CD4-positive, alpha-beta T cell treated with Interleukin-21 for 1 hour (primary cell): ENCODE data around the gene GDF10.

Source experiments
- DNase-seq: peaks from one replicate; pipeline ENCODE4 v3.0.0-alpha.2; 2020

Gene GDF10

GRCh38 chr10:47336387-47337134 is 36.6 kb downstream of the GDF10 start:
- DNase-seq, result no peak

GRCh38 chr10:47337310-47337709 is 37.3 kb downstream of the GDF10 start:
- DNase-seq, result no peak

- no peak for DNase-seq
These were observed 39.3 kb downstream of the GDF10 start for GRCh38 chr10:47339186-47339735.

GRCh38 chr10:47339759-47340607 is 40.0 kb downstream of the GDF10 start:
- no peak for DNase-seq

- DNase-seq, result peak; percentile 61
These were observed 40.7 kb downstream of the GDF10 start for GRCh38 chr10:47340608-47341170.

- no peak for DNase-seq
These were observed 45.2 kb downstream of the GDF10 start for GRCh38 chr10:47344996-47345870.

- DNase-seq, result no peak
These were observed 46.7 kb downstream of the GDF10 start for GRCh38 chr10:47346581-47347302.

GRCh38 chr10:47347303-47347675 is 47.3 kb downstream of the GDF10 start:
- DNase-seq, result no peak

- DNase-seq, result no peak
These were observed 48.2 kb downstream of the GDF10 start, which contains the start of gene RBP3 for GRCh38 chr10:47348138-47348651. TSS of gene RBP3 (plus strand) at chr10:47348363. CDS start at chr10:47348485, 122 bp downstream.

GRCh38 chr10:47348661-47349470 is 48.9 kb downstream of the GDF10 start:
- DNase-seq, result no peak

GRCh38 chr10:47349516-47349915 is 49.5 kb downstream of the GDF10 start:
- no peak for DNase-seq

- no peak for DNase-seq
These were observed 50.0 kb downstream of the GDF10 start for GRCh38 chr10:47349941-47350371.

- no peak for DNase-seq
These were observed 51.0 kb downstream of the GDF10 start for GRCh38 chr10:47350671-47351640.

- no peak for DNase-seq
These were observed 52.2 kb downstream of the GDF10 start for GRCh38 chr10:47351899-47352815.

- DNase-seq, result no peak
These were observed 53.4 kb downstream of the GDF10 start for GRCh38 chr10:47353351-47353750.

GRCh38 chr10:47354165-47354564 is 54.2 kb downstream of the GDF10 start:
- DNase-seq, result no peak

- DNase-seq, result no peak
These were observed 54.9 kb downstream of the GDF10 start for GRCh38 chr10:47354900-47355299.

- no peak for DNase-seq
These were observed 56.7 kb downstream of the GDF10 start for GRCh38 chr10:47356708-47357107.
